Activated CD4-positive, alpha-beta T cell treated with anti-CD3 and anti-CD28 coated beads, Interleukin-2, amount 50 U/mL, for 16 hours (primary cell): Measurements from ENCODE around the gene REV1.

Experiments used
- DNase-seq: peaks from one replicate; pipeline ENCODE4 v3.0.0-alpha.2; 2020

REV1 gene

GRCh38 chr2:99445065-99445464, 44.8 kb downstream of the REV1 start:
- DNase-seq: peak; percentile 2

GRCh38 chr2:99444222-99444621, 45.6 kb downstream of the REV1 start:
- no peak for DNase-seq

- DNase-seq: no peak
Measured at GRCh38 chr2:99442837-99443236, 47.0 kb downstream of the REV1 start.

DNA sequence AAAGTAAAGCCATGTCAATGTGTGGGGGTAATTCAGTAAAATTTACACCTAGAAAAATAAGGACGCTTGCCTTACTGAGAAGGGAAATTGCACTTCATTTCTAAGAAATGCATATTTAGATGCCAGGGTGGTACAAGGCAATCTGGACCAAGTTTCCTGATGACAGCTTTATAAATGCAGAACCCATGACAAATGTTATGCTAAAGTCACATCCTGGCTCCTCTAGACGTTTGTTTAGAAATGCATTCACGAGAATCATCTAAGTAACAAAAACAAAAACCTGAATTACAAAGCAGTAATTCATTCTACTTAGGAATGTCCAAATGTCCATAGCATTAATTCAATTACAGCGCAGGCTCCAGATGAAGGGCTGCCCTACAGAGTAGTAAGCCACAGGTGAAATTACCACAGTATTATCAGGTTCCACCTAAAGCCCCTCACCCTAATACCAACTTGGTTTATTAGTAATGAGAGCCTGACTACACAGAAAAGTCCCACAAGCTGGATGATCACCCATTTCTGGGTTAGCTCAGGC, 49.8 kb downstream of the REV1 start:
- DNase-seq: no peak

- DNase-seq: no peak
Measured at GRCh38 chr2:99436874-99437273, 52.9 kb downstream of the REV1 start.

DNA sequence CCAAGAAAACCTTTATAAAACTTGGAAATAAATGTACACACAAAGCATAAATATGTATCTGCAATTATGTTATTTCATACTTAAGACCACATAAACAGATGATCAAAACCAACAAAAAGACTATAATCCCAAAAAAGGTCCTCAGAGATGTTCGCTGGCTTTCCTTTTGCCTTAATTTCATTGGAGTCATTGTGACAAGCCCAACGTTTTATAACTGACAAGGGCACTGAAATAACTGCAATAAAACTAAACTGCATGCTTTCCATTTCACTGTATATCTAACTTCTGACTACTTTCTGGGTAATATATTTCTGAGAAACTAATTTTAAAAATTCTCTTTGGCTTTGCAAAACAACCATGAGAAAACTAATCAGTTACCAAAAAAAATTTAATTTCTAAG, 56.5 kb downstream of the REV1 start:
- no peak for DNase-seq

GRCh38 chr2:99431587-99432275, 58.1 kb downstream of the REV1 start:
- DNase-seq: no peak

DNA sequence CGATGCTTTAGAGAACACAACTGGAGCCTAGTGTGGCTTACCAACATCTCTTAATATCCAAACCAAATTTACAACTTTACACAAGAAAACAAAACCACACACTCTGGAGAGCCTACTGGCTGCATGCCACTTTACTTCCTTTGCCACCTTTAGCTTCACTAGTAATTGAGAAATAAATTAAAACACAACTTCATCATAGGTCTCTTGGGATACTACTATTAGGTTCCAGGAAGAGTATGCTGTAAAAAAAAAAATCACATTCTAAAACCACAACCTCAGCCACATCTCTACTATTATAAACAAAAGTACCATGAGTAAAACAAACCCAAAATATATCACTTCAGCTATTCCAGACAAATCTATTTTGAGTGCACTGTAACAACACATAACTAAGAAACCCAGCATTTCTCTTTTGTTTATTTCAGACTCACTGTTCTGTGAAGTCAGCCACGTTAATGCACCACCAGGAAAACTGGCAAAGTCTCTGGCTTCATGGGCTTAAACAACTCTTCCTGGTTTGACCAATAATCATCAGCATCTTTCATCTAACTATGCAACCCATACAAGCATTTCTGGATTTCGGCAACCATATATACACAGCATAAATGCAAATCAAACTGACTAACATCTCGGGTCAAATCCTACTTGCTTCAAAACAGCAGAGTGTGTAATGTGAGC, 59.1 kb downstream of the REV1 start:
- DNase-seq: no peak

- no peak for DNase-seq
Measured at GRCh38 chr2:99425022-99425421, 64.8 kb downstream of the REV1 start.

DNA sequence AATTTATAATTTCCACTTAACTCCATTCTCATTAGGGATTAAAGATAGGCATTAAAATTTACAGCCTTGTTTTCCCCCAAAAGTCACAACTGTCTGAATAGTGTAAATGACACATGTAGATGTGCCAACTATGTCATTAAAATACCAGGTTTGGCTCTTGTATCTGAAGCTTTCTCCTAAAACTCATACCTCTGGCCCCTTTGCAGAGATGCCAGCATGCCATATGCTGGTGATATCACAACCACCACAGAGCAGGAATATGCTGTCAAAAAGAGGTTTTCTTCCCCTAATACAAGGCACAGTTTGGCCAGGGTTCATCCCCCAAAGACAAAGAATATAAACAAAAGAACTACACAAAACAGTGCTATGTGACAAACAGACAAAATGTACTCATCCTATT, 65.4 kb downstream of the REV1 start:
- no peak for DNase-seq

DNA sequence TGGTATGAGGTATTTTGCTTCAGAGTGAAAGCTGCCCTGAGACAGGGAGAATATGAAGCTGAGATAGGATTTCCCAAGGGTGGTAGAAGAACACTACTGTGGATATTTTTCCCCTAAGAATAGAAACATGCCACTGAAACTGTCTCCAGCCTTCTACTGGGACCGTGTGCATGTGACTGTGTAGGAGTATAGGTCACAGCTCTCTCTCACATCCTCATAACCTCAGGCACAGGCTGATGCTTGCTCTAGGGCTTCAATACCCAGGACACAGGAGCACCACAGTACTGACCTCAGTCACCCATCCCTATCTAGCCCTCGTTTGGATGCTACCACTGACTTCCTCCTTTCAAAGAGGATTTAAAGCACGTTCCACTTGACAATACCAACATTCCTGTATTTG, 67.2 kb downstream of the REV1 start:
- no peak for DNase-seq

GRCh38 chr2:99421469-99421868, 68.3 kb downstream of the REV1 start:
- no peak for DNase-seq

- no peak for DNase-seq
Measured at GRCh38 chr2:99420751-99421299, 69.0 kb downstream of the REV1 start.

GRCh38 chr2:99420031-99420430, 69.8 kb downstream of the REV1 start:
- DNase-seq: no peak

- DNase-seq: no peak
Measured at GRCh38 chr2:99417396-99417795, 72.4 kb downstream of the REV1 start.

DNA sequence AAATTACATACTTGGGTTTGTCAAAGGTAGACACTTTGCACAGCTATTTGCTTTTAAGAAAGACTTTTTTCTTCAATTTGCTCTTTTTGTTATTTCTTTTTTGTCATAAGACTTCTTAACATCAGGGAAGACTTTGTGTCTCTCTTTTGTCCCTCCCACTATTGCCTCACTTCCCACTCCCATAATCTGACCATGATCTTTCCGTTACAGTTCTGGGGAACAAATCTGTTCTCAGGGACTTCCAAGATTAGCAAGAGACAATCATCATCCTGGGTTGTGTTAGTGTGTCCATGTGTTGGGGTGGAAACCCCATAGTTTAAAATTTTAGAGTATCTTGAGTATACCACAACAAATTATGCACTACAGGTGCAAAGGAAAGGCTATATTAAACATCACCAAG, 75.3 kb downstream of the REV1 start:
- DNase-seq: no peak

- DNase-seq: no peak
Measured at GRCh38 chr2:99410276-99410675, 79.5 kb downstream of the REV1 start.

DNA sequence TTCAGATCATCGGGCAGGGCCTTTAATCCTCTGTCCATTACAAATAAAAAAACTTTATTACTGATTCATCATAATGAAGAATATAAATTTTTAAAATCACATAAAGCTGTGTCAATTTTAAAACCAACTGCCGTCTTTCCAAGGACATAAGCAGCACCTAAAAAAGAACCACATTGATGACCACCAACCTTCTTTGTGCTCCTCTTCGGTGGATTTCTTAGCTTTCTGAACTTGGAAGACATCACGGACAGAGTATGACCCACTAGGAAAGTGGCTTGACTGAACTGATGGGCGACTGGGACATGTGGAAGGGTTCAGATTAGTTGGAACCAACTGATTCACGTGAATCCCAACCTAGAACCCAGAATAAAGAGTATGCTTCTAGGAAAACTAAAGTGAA, 83.7 kb downstream of the REV1 start:
- no peak for DNase-seq

DNA sequence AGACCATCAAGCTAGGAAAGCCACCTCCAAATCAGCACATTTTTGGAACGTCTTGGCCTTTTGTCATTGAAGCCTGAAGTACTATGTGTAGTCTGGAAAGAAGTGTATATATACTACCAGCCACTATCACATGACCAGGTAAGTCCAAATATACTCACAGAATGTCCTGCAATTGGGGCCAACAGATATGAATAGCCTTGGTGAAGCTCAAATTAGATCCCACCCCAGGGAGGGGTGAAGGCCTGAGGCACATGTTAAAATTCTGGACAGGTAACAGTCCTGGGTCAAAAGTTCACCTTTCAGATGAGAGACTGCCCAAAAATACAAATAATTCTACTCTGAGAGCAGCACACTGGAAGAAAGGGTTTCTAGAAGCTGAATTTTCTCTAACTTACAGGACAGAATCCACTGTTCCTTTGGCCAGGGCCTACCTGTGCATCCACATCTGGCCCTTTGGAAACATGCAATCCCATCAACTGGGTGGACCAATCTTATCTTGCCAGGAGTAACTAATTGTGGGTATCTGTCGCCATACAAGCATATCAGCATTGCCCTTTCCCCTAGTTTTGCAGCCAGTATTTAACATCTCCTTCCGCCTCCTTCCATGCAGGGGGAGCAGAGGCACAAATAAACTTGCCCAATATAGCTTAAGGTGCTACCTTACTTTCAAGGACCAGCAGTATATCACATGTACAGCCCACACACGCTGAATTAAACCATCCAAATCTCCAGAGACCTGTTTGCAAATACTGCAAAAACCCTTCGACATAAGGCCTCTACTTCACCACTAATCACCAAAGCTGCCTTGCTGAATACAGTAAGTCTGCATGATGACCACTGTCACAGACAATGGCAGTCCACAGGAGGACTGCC, 84.8 kb downstream of the REV1 start:
- no peak for DNase-seq

- no peak for DNase-seq
Measured at GRCh38 chr2:99404039-99404796, 85.6 kb downstream of the REV1 start.

- DNase-seq: no peak
Measured at GRCh38 chr2:99403524-99403923, 86.3 kb downstream of the REV1 start.

DNA sequence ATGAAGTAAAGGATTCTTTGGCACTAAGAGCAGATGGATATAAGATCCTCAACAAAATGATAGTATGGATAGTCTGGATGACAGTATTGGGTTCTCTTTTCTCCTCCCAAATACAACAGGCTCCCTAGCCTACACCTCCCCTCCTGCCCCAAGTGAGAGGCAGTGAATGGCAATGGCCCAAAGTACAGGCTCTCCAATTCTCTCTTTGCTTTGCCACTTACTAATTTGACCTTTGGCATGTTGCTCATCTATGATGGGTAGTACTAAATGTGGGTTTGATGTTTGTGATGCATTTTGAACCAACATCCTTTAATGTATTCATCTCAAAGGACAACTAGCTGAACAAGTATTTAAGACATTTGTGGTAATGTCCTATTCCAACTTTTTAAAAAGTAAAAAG, 86.7 kb downstream of the REV1 start:
- no peak for DNase-seq

GRCh38 chr2:99401841-99402240, 88.0 kb downstream of the REV1 start:
- no peak for DNase-seq
